Loucy (cell line): Measurements from ENCODE around the gene HELZ.

ENCODE experiments used
- CTCF ChIP-seq: fragments of 200-600 bp; sonication (generic); conservative IDR thresholded peaks from 2 replicates; pipeline ENCODE4 v1.5.1; 2014; ENCODE audit warnings: mild to moderate bottlenecking, antibody characterized with exemption, low read length
- EZH2phosphoT487 ChIP-seq: fragments of 200-600 bp; IDR thresholded peaks from 2 replicates; pipeline ENCODE4 v1.6.1; 2018; ENCODE audit warnings: antibody characterized with exemption, mild to moderate bottlenecking, moderate library complexity, borderline replicate concordance

- TF ChIP-seq CTCF (no peak), EZH2phosphoT487 (no peak)
Measured at GRCh38 chr17:67054011-67054591, 190.9 kb downstream of the HELZ start.
